HG03103 (cell line): ENCODE data around the gene DHRS7.

ENCODE experiments used
- ATAC-seq: cut with Tn5 transposase; IDR thresholded peaks from one replicate; pipeline ENCODE4 v1.9.1; 2021; ENCODE audit warnings: low read depth; ENCODE audit not compliant: unreplicated experiment

DHRS7 gene

GRCh38 chr14:60188115-60188514 lies 22.9 kb upstream of the DHRS7 start:
- no peak for ATAC-seq

GRCh38 chr14:60184905-60185555 lies 19.8 kb upstream of the DHRS7 start:
- no peak for ATAC-seq

GRCh38 chr14:60184146-60184904 lies 19.1 kb upstream of the DHRS7 start:
- no peak for ATAC-seq

GRCh38 chr14:60183741-60184140 lies 18.5 kb upstream of the DHRS7 start:
- ATAC-seq, result peak; percentile 33

- no peak for ATAC-seq
Observed at GRCh38 chr14:60183138-60183537, 17.9 kb upstream of the DHRS7 start.

- ATAC-seq, result no peak
Observed at GRCh38 chr14:60179431-60179869, 14.3 kb upstream of the DHRS7 start.

- ATAC-seq, result no peak
Observed at GRCh38 chr14:60178820-60179219, 13.6 kb upstream of the DHRS7 start.

- no peak for ATAC-seq
Observed at GRCh38 chr14:60178164-60178563, 13.0 kb upstream of the DHRS7 start.

GRCh38 chr14:60175255-60175902 lies 10.2 kb upstream of the DHRS7 start:
- no peak for ATAC-seq

GRCh38 chr14:60174352-60175254 lies 9.4 kb upstream of the DHRS7 start:
- no peak for ATAC-seq

GRCh38 chr14:60171690-60172089 lies 6.5 kb upstream of the DHRS7 start:
- no peak for ATAC-seq

- ATAC-seq, result no peak
Observed at GRCh38 chr14:60170948-60171347, 5.8 kb upstream of the DHRS7 start.

GRCh38 chr14:60169722-60170121 lies 4.5 kb upstream of the DHRS7 start:
- ATAC-seq, result no peak

- ATAC-seq, result no peak
Observed at GRCh38 chr14:60166142-60166541, 944 bp upstream of the DHRS7 start.

GRCh38 chr14:60165547-60165876 lies 314 bp upstream of the DHRS7 start:
- ATAC-seq, result peak; percentile 10

GRCh38 chr14:60164404-60164711 lies 840 bp downstream of the DHRS7 start:
- peak; percentile 14 for ATAC-seq

GRCh38 chr14:60163693-60164092 lies 1.5 kb downstream of the DHRS7 start:
- no peak for ATAC-seq

GRCh38 chr14:60161196-60162107 lies 3.7 kb downstream of the DHRS7 start:
- ATAC-seq, result no peak

GRCh38 chr14:60160422-60160821 lies 4.8 kb downstream of the DHRS7 start:
- ATAC-seq, result no peak

GRCh38 chr14:60154671-60155070 lies 10.5 kb downstream of the DHRS7 start:
- ATAC-seq, result no peak
